Liver (tissue), 9 donors: ENCODE measurements around the gene SARDH. TPM values are rescaled to one million over a fixed set of nuclear protein-coding genes. Genes with fewer than 3 reads are reported as not detected.

ENCODE experiments used
- DNase-seq: peaks from one replicate; pipeline ENCODE4 v3.0.0-alpha.2; 2017; ENCODE audit warnings: low spot score
- H3K27ac ChIP-seq, 2 donors: one replicate each; pipeline ENCODE4 v1.7.0; 2013; ENCODE audit warnings: inconsistent platforms in 2 of 2, low read length in 2 of 2, control low read depth in 1 of 2, low read depth in 1 of 2, mild to moderate bottlenecking in 1 of 2
- H3K27me3 ChIP-seq, 4 donors: one replicate each; pipeline versions ENCODE4 v1.6.1 to v1.7.0; 2013; ENCODE audit warnings: low read length in 3 of 4, inconsistent platforms in 1 of 4, mild to moderate bottlenecking in 1 of 4, moderate library complexity in 1 of 4; ENCODE audit not compliant: control insufficient read depth in 4 of 4, insufficient read depth in 4 of 4
- H3K36me3 ChIP-seq, 4 donors: one replicate each; pipeline versions ENCODE4 v1.6.1 to v1.7.0; 2013; ENCODE audit warnings: low read length in 3 of 4, mild to moderate bottlenecking in 3 of 4, low read depth in 1 of 4, moderate library complexity in 1 of 4; ENCODE audit not compliant: control insufficient read depth in 4 of 4, insufficient read depth in 3 of 4
- H3K4me1 ChIP-seq, 4 donors: one replicate each; pipeline versions ENCODE4 v1.6.1 to v1.7.0; 2013; ENCODE audit warnings: low read length in 3 of 4, mild to moderate bottlenecking in 3 of 4, moderate library complexity in 1 of 4; ENCODE audit not compliant: control insufficient read depth in 4 of 4, insufficient read depth in 4 of 4
- H3K4me3 ChIP-seq, 3 donors: one replicate each; pipeline versions ENCODE4 v1.6.1 to v1.7.0; 2013; ENCODE audit warnings: low read length in 3 of 3, control low read depth in 1 of 3, low read depth in 1 of 3, mild to moderate bottlenecking in 1 of 3
- H3K9ac ChIP-seq, 2 donors: one replicate each; pipeline ENCODE4 v1.7.0; 2013; ENCODE audit warnings: low read length in 2 of 2, mild to moderate bottlenecking in 2 of 2, moderate library complexity in 2 of 2, control low read depth in 1 of 2, low read depth in 1 of 2
- H3K9me3 ChIP-seq, 4 donors: one replicate each; pipeline versions ENCODE4 v1.6.1 to v1.7.0; 2013; ENCODE audit warnings: low read length in 3 of 4; ENCODE audit not compliant: control insufficient read depth in 4 of 4
- EGR1 ChIP-seq, 2 donors: IDR thresholded peaks; 2 replicates each; pipeline ENCODE4 v1.6.1; 2016 to 2018; ENCODE audit warnings: antibody characterized with exemption in 2 of 2, low read depth in 2 of 2
- FOXA1 ChIP-seq: IDR thresholded peaks from 2 replicates; pipeline ENCODE4 v1.6.1; 2016; ENCODE audit warnings: antibody characterized with exemption
- FOXA2 ChIP-seq: IDR thresholded peaks from 2 replicates; pipeline ENCODE4 v1.6.1; 2016; ENCODE audit warnings: antibody characterized with exemption
- GABPA ChIP-seq, 2 donors: IDR thresholded peaks in 1 of 2; conservative IDR thresholded peaks in 1 of 2; 2 replicates each; pipeline ENCODE4 v1.6.1; 2016; ENCODE audit warnings: antibody characterized with exemption in 2 of 2, mild to moderate bottlenecking in 1 of 2, moderate library complexity in 1 of 2
- HNF4A ChIP-seq, 2 donors: conservative IDR thresholded peaks; 2 replicates each; pipeline ENCODE4 v1.6.1; 2016; ENCODE audit warnings: antibody characterized with exemption in 2 of 2, mild to moderate bottlenecking in 2 of 2
- JUND ChIP-seq, 2 donors: IDR thresholded peaks; 2 replicates each; pipeline ENCODE4 v1.6.1; 2016; ENCODE audit warnings: antibody characterized with exemption in 2 of 2
- NR2F2 ChIP-seq: IDR thresholded peaks from 2 replicates; pipeline ENCODE4 v1.6.1; 2016; ENCODE audit warnings: antibody characterized with exemption
- RXRA ChIP-seq, 2 donors: IDR thresholded peaks; 2 replicates each; pipeline ENCODE4 v1.6.1; 2017 to 2018; ENCODE audit warnings: antibody characterized with exemption in 2 of 2, mild to moderate bottlenecking in 1 of 2
- SP1 ChIP-seq: IDR thresholded peaks from 2 replicates; pipeline ENCODE4 v1.6.1; 2018; ENCODE audit warnings: antibody characterized with exemption, mild to moderate bottlenecking
- TAF1 ChIP-seq: conservative IDR thresholded peaks from 2 replicates; pipeline ENCODE4 v1.6.1; 2016; ENCODE audit warnings: antibody characterized with exemption, mild to moderate bottlenecking
- YY1 ChIP-seq: IDR thresholded peaks from 2 replicates; pipeline ENCODE4 v1.6.1; 2016; ENCODE audit warnings: antibody characterized with exemption, mild to moderate bottlenecking
- WGBS: extraction: QIAGEN DNeasy Blood & Tissue Kit; methylation state at CpG from one replicate; pipeline ENCODE4 v1.1.7; 2013; 5-methylcytosine and 5-hydroxymethylcytosine counted together
- polyA plus RNA-seq, 2 donors: library from polyadenylated mRNA; stranded (reverse) in 1 of 2; unstranded in 1 of 2; fragments of 200-250 nt in 1 of 2; fragments of >200 nt in 1 of 2; fragmentation: Nextera tagmentation in 1 of 2; extraction: Ambion mirVana in 1 of 2; gene quantifications; one replicate each; pipeline versions ENCODE4 v1.2.1 to v1.2.3, GENCODE V29; 2013 to 2015
- total RNA-seq, 2 donors: library from RNA; depleted of rRNA; stranded (reverse); fragments of >200 nt; gene quantifications; one replicate each; pipeline ENCODE4 v1.2.3, GENCODE V29; 2014
- TF ChIP-seq, protein P1 (sequence below): IDR thresholded peaks from 2 replicates; pipeline ENCODE4 v1.6.1; 2016; ENCODE audit warnings: antibody characterized with exemption
- TF ChIP-seq, protein P2 (sequence below): fragments of 150-350 bp; IDR thresholded peaks from 2 replicates; pipeline ENCODE4 v1.5.1; 2017; ENCODE audit warnings: improper control_type of control experiment, low read depth, low read length; ENCODE audit not compliant: missing input control
- TF ChIP-seq, protein P3 (sequence below): IDR thresholded peaks from 2 replicates; pipeline ENCODE4 v1.6.1; 2016; ENCODE audit warnings: antibody characterized with exemption
- TF ChIP-seq, protein P4 (sequence below): IDR thresholded peaks from 2 replicates; pipeline ENCODE4 v1.6.1; 2016; ENCODE audit warnings: antibody characterized with exemption
- TF ChIP-seq, protein P5 (sequence below): IDR thresholded peaks from 2 replicates; pipeline ENCODE4 v1.6.1; 2016; ENCODE audit warnings: antibody characterized with exemption, mild to moderate bottlenecking
- donor health status: healthy.
- donor health status: healthy.
- donor health status: healthy.
- donor health status: healthy.
- donor health status: healthy.

SARDH gene
- total and polyA plus RNA-seq, 4 donors, result 53.7 to 291 (median 63.4) TPM

DNA sequence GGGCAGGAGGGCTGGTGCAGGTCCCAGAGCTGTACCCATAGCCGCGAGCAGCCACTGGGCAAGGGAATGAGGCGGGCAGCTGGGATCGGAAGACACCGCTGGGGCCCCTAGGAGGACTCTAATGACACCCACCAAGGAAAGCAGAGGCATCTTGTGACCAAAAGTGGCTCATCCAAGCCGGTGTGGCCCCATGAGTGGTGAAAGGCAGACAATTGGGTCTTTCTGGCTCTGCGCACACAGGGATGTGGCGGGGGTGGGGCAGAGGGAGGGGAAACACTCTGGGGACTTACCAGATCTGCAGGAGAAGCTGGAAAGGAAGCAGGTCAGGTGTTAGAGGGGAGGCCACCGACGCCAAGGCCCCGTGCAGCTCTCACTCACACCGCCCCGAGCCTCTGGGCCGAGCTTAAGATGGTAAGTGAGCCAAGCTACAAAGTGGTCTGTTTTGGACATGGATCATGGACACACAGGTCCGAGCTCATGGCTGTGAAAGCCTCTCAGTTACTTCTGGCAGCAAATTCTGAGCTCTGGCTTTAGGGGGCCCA, 42.3 kb upstream of the SARDH start:
- H3K9me3 ChIP-seq, result no peaks in the 10 kb centered on the region
- no peak for DNase-seq
- TF ChIP-seq FOXA2 (no peak), FOXA1 (no peak)
- no peak overlapping the region for H3K4me3 ChIP-seq
- no peaks in the 10 kb centered on the region for H3K27me3 ChIP-seq
- WGBS, result 95% methylated on average over 15 of the region's 15 CpGs
- H3K36me3 ChIP-seq, result peaks cover 12 to 69% (median 27%) of the 10 kb centered on the region in 4 donors
- no peak overlapping the region for H3K27ac ChIP-seq
- H3K4me1 ChIP-seq, result no peaks in the 10 kb centered on the region
- no peak overlapping the region for H3K9ac ChIP-seq

DNA sequence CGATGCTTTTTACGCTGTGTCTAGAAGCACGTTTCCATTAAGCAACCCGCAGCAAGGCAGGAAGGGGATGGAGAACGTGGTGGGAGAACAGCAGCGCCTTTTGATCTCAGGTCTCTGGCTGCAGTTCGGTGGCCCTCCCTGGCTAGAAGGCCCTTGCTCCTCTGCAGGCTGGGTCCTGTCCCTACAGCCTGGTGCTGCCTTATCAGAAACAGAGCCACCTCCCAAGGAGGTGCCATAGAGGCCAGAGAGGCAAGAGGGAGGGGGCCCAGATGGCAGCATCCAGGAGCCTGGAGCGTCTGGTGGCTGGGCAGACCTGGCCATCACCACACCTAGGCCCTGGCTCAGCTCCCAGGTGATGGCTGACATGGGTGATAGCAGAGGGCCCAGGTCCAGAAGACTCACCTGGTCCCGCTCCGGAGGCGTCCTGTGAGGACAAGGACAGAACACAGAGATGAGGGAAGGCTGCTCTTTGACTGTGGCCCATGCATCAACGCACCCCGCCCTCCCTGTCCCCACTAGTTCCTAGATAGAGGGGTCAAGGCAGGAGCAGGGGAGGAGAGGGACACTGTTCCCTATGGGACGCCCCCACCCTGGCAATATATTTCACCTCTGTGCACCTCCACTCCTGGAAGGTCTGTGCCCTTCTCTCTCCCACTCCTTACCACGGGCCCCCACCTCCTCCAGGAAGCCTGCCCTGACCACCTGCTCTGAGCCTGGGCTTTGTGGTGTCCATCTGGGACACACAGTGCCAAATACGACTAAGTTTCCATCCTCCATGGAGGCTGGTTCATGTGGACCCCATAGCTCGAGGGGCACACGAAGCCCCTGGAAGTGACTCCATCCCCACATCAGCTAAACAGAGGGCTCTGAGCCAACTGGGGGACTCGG, 41.6 kb upstream of the SARDH start:
- H3K27ac ChIP-seq, result no peak overlapping the region
- H3K9ac ChIP-seq, result no peak overlapping the region
- no peak for DNase-seq
- no peak for TF ChIP-seq YY1
- TF ChIP-seq GABPA (IDR thresholded peaks at IDR 0.05 in 1 of 2, conservative IDR thresholded peaks at IDR 0.05 in 1 of 2), result no peak
- TF ChIP-seq, protein P1, sequence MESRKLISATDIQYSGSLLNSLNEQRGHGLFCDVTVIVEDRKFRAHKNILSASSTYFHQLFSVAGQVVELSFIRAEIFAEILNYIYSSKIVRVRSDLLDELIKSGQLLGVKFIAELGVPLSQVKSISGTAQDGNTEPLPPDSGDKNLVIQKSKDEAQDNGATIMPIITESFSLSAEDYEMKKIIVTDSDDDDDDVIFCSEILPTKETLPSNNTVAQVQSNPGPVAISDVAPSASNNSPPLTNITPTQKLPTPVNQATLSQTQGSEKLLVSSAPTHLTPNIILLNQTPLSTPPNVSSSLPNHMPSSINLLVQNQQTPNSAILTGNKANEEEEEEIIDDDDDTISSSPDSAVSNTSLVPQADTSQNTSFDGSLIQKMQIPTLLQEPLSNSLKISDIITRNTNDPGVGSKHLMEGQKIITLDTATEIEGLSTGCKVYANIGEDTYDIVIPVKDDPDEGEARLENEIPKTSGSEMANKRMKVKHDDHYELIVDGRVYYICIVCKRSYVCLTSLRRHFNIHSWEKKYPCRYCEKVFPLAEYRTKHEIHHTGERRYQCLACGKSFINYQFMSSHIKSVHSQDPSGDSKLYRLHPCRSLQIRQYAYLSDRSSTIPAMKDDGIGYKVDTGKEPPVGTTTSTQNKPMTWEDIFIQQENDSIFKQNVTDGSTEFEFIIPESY, result no peak
- TF ChIP-seq, protein P2, sequence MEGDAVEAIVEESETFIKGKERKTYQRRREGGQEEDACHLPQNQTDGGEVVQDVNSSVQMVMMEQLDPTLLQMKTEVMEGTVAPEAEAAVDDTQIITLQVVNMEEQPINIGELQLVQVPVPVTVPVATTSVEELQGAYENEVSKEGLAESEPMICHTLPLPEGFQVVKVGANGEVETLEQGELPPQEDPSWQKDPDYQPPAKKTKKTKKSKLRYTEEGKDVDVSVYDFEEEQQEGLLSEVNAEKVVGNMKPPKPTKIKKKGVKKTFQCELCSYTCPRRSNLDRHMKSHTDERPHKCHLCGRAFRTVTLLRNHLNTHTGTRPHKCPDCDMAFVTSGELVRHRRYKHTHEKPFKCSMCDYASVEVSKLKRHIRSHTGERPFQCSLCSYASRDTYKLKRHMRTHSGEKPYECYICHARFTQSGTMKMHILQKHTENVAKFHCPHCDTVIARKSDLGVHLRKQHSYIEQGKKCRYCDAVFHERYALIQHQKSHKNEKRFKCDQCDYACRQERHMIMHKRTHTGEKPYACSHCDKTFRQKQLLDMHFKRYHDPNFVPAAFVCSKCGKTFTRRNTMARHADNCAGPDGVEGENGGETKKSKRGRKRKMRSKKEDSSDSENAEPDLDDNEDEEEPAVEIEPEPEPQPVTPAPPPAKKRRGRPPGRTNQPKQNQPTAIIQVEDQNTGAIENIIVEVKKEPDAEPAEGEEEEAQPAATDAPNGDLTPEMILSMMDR, result no peak
- TF ChIP-seq, protein P3, sequence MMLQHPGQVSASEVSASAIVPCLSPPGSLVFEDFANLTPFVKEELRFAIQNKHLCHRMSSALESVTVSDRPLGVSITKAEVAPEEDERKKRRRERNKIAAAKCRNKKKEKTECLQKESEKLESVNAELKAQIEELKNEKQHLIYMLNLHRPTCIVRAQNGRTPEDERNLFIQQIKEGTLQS, result no peak
- no peak for TF ChIP-seq FOXA2
- no peak for TF ChIP-seq FOXA1
- TF ChIP-seq HNF4A (conservative IDR thresholded peaks at IDR 0.05), result no peak
- TF ChIP-seq, protein P4, sequence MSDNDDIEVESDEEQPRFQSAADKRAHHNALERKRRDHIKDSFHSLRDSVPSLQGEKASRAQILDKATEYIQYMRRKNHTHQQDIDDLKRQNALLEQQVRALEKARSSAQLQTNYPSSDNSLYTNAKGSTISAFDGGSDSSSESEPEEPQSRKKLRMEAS, result no peak
- no peak for TF ChIP-seq SP1
- no peak for TF ChIP-seq JUND (IDR thresholded peaks at IDR 0.05)
- no peak for TF ChIP-seq RXRA (IDR thresholded peaks at IDR 0.05)
- TF ChIP-seq TAF1, result no peak
- TF ChIP-seq, protein P5, sequence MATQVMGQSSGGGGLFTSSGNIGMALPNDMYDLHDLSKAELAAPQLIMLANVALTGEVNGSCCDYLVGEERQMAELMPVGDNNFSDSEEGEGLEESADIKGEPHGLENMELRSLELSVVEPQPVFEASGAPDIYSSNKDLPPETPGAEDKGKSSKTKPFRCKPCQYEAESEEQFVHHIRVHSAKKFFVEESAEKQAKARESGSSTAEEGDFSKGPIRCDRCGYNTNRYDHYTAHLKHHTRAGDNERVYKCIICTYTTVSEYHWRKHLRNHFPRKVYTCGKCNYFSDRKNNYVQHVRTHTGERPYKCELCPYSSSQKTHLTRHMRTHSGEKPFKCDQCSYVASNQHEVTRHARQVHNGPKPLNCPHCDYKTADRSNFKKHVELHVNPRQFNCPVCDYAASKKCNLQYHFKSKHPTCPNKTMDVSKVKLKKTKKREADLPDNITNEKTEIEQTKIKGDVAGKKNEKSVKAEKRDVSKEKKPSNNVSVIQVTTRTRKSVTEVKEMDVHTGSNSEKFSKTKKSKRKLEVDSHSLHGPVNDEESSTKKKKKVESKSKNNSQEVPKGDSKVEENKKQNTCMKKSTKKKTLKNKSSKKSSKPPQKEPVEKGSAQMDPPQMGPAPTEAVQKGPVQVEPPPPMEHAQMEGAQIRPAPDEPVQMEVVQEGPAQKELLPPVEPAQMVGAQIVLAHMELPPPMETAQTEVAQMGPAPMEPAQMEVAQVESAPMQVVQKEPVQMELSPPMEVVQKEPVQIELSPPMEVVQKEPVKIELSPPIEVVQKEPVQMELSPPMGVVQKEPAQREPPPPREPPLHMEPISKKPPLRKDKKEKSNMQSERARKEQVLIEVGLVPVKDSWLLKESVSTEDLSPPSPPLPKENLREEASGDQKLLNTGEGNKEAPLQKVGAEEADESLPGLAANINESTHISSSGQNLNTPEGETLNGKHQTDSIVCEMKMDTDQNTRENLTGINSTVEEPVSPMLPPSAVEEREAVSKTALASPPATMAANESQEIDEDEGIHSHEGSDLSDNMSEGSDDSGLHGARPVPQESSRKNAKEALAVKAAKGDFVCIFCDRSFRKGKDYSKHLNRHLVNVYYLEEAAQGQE, result no peak
- no peak for TF ChIP-seq NR2F2
- TF ChIP-seq EGR1 (IDR thresholded peaks at IDR 0.05; ENCODE audit: low read depth in 2 of 2), result no peak
- 95% methylated on average over 19 of the region's 19 CpGs for WGBS
- no peak overlapping the region for H3K4me3 ChIP-seq
- H3K36me3 ChIP-seq, result peaks cover 15 to 69% (median 24%) of the 10 kb centered on the region in 4 donors
- no peaks in the 10 kb centered on the region for H3K27me3 ChIP-seq
- H3K9me3 ChIP-seq, result no peaks in the 10 kb centered on the region
- no peaks in the 10 kb centered on the region for H3K4me1 ChIP-seq
